Hematopoietic multipotent progenitor cell treated with erythropoietin and hydrocortisone succinate and interleukin-3 and kit ligand, for 6 days (in vitro differentiated cells): Measurements from ENCODE around the gene MCM9.
"Not testable (repeated sequence)": the region's sequence is repeated elsewhere in the genome, so short reads cannot be mapped to it uniquely, and the experiment has no call there.

Experiments used
- DNase-seq: peaks from one replicate; pipeline ENCODE4 v3.0.0-alpha.2; 2015

MCM9 gene

GRCh38 chr6:118789419-118789818 is 145.5 kb downstream of the MCM9 start:
- DNase-seq, result no peak

DNA sequence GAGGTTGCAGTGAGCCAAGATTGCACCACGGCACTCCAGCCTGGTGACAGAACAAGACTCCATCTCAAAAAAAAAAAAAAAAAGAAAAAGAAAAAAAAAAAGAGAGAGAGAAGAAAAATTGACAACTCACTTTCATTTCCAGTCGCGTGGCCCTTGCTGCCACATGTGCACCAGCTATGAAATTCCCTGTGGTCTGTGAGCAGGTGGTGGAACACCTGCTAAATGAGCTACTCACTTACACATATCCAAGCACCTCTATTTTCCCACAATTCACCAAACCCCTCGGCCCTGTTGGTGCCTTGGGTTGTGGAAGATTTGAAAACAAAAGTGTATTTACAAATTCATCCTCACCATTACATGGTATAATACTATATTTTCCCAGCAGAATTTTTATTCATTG is 146.3 kb downstream of the MCM9 start:
- no peak for DNase-seq

DNA sequence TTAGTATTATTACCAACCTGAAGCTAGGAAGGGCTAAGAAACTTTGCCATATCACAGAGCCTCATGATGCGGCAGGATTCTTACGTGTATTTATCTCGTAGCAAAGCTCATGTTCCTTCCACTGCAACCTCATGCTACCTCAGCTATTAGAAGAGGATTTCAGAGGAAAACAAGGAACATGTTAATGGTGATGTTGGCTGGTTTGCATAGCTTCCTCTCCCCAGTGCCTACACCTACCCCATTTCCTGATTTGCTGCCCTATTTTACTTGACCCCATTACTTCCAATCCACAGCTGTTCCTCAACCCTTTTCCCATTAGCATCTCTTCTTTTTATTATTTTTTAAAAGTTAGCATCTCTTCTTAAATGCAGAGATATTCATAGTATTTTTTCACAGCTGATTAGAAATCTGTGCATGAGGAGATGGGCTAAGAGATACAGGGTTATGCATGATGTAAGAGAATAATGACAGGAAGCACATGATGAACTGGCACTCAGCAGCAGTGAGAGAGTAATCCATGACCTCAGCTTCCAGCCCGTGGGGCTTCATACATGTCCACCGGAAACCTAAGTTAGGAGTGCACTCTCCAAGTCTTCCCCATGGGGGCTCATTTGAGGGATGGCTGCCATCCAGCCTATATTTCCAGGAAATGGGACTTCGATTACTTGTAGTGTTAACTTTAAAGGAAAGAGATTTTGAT is 147.1 kb downstream of the MCM9 start:
- DNase-seq, result peak; percentile 11

- no peak for DNase-seq
These were observed 148.1 kb downstream of the MCM9 start for GRCh38 chr6:118786596-118787453.

GRCh38 chr6:118785601-118786000 is 149.4 kb downstream of the MCM9 start:
- no peak for DNase-seq

GRCh38 chr6:118784641-118785164 is 150.3 kb downstream of the MCM9 start:
- no peak for DNase-seq

DNA sequence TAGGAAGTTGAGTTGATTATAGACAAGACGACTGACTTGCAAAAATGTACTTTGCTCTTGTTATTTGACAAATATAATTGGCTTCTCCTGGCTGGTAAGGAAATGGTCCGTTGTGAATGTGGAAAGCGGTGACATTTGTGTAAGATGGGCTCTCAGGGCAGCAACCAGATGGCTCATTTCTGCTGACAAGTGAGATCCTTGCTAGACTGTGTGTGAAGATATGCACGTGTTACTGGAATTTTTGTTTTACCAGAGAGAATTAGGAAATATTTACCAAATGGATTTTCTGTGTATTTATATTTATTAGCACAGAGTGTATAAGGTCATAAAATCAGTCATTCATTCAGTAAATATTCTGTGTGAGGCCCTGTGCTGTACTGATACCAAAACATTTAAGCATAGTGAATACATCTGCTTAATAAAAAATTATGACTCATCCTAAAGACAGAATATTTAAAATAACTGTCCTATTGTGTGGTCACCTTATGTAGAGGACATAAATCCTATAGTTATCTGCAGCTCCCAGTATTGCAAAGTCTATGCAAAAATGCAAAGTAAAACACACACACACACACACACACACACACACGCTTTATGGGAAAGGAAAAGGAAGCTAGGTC is 150.9 kb downstream of the MCM9 start:
- DNase-seq, result no peak

DNA sequence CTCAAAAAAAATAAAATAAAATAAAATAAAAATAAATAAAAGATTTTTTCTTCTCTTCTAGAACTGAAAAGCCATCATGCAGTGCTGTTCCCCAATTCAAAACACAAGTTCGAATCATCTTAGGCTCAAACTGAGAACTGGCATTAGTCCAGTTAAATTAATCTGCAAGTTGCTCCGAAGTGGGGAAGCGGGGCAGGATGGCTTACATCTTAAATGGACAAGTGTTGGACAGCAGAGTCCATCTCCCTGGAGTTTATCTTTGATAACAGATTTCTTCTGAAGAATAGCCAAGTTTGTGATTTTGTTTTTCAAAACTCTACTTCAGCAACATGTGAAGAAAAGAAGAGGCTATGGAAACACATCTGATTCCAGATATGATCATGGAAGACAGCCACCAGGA is 152.3 kb downstream of the MCM9 start:
- DNase-seq, result no peak

- no peak for DNase-seq
These were observed 153.1 kb downstream of the MCM9 start for GRCh38 chr6:118781897-118782296.

GRCh38 chr6:118780668-118781067 is 154.3 kb downstream of the MCM9 start:
- DNase-seq, result no peak

DNA sequence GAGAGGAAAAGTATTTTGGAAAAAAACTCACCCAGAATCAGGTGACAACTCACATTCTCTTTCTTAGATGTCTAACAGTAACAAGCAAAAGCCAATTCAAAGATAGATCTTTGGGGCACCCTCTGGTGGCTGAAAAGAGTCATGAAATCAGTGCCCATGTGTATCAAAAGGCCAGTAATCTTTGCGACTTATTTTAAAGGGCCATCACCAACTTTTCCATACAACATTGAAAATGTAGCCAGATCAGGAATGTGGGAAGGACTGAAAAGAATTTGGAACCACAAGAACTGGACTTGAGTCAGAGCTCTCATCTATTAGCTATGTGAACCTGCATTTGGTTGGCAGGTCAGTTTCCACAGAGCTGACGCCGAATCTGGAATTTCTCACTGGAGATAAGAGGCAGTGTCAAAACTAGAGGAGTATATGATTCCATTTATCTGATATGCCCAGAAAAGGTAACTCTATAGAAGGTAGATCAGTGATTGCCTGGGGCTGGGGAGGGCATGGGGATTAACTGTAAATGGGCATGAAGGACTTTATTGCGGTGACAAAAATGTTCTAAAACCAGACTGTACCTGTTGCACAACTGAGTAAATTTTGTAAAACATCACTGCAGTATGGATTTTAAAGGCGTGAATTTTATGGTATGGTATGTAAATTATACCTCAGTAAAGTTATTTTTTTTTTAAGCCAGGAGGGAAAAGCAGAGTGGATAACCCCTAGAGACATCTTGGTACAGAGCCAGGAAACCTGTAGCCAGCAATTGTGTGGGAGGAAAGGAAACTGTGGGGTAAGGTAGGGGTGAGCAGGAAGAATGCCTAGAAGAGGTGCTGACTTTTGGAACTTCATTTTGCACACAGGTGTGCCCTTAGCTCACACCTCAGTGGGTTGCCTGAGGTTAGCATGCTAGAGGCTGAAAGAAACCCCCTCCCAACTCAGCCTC is 158.1 kb downstream of the MCM9 start:
- peak; percentile 82 for DNase-seq

DNA sequence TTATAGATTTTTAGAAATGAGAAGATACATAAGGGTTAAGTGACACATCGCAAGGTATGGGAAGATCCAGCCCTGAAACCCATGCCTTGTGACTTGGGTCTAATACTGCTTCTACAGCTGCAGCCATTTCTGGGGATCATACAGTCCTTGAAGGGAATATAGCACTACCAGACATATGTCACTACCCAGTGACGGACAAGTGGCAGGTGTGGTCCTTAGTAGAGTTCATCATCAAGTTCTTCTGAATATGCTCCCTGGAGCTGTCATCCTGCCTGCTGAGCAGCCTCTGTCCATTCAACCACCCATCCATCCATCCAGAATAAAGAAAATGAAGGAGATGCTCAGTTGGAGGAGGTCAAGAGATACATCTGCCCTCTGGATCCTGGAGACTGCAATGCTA is 159.6 kb downstream of the MCM9 start:
- DNase-seq, result no peak

- no peak for DNase-seq
These were observed 160.4 kb downstream of the MCM9 start for GRCh38 chr6:118774581-118774980.

DNA sequence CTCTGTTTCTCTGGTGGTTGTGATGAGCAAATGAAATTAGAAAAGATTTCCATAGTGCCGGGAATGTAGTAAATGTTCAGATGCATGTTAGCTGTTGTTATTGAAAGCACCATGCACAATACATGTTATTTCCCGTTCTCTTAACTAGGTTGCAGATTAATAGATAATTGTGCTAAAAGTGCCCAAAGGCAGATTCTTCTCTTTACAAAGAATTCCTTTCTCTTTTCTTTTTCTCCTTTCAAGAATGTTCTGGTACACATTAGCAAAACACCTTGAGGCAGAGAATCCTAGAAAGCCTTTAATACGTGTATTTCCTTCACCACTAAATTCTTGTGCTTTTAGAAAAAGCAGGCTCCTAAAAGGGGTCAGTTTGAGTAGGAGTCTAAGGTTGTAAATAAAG is 162.1 kb downstream of the MCM9 start:
- DNase-seq, result no peak

DNA sequence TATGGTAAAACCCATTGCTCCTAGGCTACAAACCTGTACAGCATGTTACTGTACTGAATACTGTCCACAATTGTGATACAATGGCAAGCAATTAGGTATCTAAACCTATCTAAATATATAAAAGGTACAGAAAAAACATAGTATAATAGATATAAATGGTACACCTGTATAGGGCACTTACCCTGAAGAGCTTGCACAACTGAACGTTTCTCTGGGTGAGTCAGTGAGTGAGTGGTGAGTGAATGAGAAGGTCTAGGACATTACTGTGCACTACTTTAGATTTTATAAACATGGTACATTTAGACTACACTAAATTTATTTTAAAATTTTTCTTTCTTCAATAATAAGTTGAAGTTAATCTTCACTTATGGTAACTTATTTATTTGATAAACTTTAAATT is 163.7 kb downstream of the MCM9 start:
- DNase-seq, result no peak

DNA sequence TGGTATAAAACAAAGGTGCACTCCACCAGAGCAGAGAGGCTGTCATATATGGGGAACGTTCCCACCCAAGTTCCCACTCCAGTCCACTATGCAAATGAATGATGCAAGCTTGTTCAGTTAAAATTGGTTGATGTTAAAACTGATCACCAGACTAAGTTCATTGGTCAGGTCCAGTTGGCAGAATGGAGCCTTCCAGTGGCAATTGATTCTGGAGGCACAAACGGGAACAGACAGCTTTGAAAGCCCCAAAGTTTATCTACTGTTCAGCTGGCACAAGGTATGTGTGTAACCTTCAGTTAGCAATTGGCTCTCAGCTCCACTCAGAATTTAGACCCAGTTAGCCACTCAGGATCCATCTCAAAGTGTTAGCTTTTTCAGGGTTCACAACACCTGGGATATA is 164.1 kb downstream of the MCM9 start:
- DNase-seq, result no peak

DNA sequence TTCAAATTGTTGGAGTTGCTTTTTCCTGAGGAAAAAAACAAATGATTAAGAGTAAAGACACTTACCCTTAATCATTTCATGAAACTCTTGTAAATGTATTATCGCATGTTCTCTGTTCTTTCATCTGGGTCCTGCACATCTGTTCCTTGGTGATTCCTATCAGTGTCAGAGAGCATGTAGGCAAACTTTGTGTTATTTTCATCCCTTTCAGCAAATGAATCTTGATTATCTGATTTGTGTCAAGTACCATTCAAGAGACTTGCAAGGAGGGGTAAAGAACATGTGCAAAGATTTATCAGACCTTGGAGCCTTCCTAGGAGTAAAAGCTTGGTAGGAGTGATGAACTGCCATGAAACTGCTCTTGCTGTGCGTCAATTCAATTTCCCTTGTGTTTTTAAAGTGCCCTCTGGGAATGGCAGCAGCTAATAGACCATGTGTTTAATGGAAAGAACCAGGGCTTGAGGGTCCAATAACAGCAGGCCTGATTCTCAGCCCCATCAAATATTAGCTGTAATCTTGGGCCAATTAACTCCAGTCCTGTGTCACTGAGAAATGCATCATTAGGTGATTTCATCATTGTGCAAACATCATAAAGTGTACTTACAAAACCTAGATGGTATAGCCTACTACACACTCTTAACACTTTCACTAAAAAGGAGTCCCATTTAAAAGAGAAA is 164.7 kb downstream of the MCM9 start:
- no peak for DNase-seq

DNA sequence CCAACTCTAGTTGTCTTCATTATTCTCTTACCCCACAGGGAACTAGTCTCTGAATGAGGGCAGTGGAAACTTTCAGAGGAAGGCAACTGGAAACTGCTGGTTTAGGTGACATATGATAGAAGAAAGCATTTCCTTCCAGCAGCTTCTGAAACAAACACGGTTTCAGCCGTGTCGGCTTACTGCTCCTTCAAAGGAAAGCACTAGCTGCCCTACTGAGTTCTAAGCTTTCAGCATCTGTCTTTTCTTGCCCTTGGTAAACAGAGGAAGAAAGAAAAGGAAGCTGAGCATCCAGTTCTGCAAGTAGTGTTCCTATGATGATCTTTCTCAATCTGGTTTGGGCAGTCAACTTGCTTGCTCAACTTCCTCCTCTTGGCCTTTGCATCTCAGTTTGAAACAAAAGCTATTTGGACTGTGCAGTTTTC is 166.0 kb downstream of the MCM9 start:
- DNase-seq, result peak; percentile 59

DNA sequence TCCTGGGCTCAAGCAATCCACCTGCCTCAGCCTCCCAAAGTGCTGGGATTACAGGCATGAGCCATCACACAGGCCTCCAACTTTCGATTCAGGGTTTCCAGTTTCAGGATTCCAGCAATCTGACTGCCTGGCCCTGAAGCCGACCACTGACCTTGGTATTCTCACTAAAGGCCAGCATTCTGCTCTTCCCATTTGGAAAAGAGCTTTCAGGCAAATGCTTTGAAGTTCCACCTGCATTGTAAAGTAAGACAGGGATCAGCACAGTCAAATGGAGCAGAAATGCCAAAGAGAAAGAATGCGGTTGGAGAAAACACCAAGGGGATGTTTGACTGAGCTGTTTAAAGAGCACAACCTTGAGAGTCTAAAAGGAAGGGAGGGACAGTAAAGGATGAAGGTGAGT is 166.5 kb downstream of the MCM9 start:
- DNase-seq, result no peak

DNA sequence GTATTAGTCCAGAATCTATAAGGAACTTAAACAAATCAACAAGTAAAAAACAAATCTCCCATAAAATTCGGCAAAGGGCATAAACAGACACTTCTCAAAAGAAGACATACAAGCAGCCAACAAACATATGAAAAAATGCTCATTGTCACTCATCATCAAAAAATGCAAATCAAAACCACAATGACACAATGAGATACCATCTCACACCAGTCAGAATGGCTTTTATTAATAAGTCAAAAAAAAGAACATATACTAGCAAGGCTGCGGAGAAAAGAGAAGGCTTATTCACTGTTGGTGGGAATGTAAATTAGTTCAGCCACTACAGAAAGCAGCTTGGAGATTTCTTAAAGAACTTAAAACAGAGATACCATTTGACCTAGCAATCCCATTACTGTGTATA is 169.6 kb downstream of the MCM9 start:
- DNase-seq, result not testable (repeated sequence)

- DNase-seq, result peak; percentile 31
These were observed 170.2 kb downstream of the MCM9 start for GRCh38 chr6:118764766-118765165.
